Left lung (tissue), 10 donors: ENCODE data around the gene PKIG. TPM values are rescaled to one million over a fixed set of nuclear protein-coding genes. Genes with fewer than 3 reads are reported as not detected.
A peak's percentile ranks its signal among the peaks of the same experiment; 100 is the strongest.
"Not testable (repeated sequence)": the region's sequence is repeated elsewhere in the genome, so short reads cannot be mapped to it uniquely, and the experiment has no call there.

Source experiments
- ATAC-seq: fragments of 200-7000 bp; cut with Tn5 transposase; one replicate; pipeline ENCODE4 v1.9.1; 2020; ENCODE audit warnings: moderate library complexity
- DNase-seq, 4 donors: peaks; one replicate each; pipeline ENCODE4 v3.0.0-alpha.2; 2013 to 2020
- H3K27ac ChIP-seq, 2 donors: fragments of 200-600 bp; sonication (generic) in 1 of 2; one replicate each; pipeline versions ENCODE4 v1.5.0 to v1.8.0; 2020 to 2021
- H3K27me3 ChIP-seq, 2 donors: fragments of 200-600 bp; sonication (generic) in 1 of 2; one replicate each; pipeline versions ENCODE4 v1.5.0 to v1.8.0; 2020 to 2021
- H3K36me3 ChIP-seq, 2 donors: fragments of 200-600 bp; sonication (generic) in 1 of 2; one replicate each; pipeline versions ENCODE4 v1.5.0 to v1.8.0; 2020 to 2021
- H3K4me1 ChIP-seq, 2 donors: fragments of 200-600 bp; one replicate each; pipeline ENCODE4 v1.8.0; 2021
- H3K4me3 ChIP-seq, 2 donors: fragments of 200-600 bp; sonication (generic) in 1 of 2; one replicate each; pipeline versions ENCODE4 v1.5.0 to v1.8.0; 2020 to 2021; ENCODE audit warnings: mild to moderate bottlenecking in 1 of 2
- H3K9me3 ChIP-seq, 2 donors: fragments of 200-600 bp; sonication (generic) in 1 of 2; one replicate each; pipeline versions ENCODE4 v1.5.0 to v1.8.0; 2020 to 2021
- intact Hi-C, 2 donors: fragments of 100-400 bp; cut with DNase I; formaldehyde crosslinking; loops; one replicate each; pipeline versions ENCODE4 v1.11.2 to v1.14.2; 2022
- polyA plus RNA-seq, 6 donors: library from polyadenylated mRNA; unstranded; fragments of 120-200 nt; gene quantifications; one replicate each; pipeline ENCODE4 v1.2.1, GENCODE V29; 2013; ENCODE audit not compliant: insufficient read length in 6 of 6
- total RNA-seq, 2 donors: library from RNA; stranded (reverse); fragmentation: NEBNext Ultra II Directional; extraction: Animal tissue kit (Norgen Biotek cat#: 25700); gene quantifications; one replicate each; pipeline ENCODE4 v1.2.1, GENCODE V29; 2021
- TF ChIP-seq, protein P1 (sequence below), 2 donors: fragments of 200-600 bp; sonication (generic) in 1 of 2; IDR thresholded peaks; one replicate each; pipeline versions ENCODE4 v1.5.0 to v1.8.0; 2021; ENCODE audit warnings: antibody characterized with exemption in 2 of 2
- donor health status: DM: no; HTN: yes; CAD: no.
- donor health status: DM: no; HTN: no; CAD: no.

The PKIG gene
- total and polyA plus RNA-seq, 8 donors: 40.1 to 67.7 (median 55.2) TPM

DNA sequence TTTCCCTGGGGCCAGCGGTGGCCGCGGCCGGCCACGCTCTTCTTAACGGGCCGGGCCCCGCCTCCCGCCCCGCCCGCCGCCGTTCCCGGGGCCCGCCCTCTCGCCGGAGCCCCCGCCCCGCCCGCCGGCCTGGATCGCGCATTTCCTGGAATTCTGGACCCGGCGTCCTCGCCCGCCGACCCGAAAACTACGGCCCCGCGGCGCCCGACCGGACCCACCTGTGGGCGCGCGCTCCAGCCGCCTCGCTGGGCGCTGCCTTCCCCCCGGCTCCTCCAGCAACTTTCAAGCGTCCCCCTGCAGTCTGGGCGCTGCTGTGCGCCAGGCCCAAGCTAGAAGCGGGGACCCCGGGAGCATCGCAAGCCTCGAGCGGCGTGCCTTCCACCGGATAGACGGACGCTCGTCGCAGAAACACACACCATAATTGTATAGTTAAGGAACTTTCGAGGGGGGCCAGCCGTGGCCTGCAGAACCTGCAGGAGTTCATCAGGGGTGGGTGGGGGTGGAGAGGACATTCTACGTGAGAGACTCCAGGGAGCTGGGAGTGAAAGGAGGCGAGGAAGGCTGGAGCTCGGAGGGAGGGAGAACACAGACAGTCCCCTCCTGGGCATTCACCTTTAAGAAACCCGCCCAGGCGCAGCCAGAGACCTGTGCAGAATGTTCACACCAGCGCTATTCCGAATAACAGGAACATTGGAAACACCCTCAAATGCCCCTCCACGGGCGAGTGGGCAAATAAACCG is 69.5 kb downstream of the PKIG start, which contains the start of gene ADA:
Gene ADA, minus strand, starts transcription at position 16 of the 740 bp plus-strand sequence. CDS start 92 bp downstream, outside the sequence.
- TF ChIP-seq, protein P1, sequence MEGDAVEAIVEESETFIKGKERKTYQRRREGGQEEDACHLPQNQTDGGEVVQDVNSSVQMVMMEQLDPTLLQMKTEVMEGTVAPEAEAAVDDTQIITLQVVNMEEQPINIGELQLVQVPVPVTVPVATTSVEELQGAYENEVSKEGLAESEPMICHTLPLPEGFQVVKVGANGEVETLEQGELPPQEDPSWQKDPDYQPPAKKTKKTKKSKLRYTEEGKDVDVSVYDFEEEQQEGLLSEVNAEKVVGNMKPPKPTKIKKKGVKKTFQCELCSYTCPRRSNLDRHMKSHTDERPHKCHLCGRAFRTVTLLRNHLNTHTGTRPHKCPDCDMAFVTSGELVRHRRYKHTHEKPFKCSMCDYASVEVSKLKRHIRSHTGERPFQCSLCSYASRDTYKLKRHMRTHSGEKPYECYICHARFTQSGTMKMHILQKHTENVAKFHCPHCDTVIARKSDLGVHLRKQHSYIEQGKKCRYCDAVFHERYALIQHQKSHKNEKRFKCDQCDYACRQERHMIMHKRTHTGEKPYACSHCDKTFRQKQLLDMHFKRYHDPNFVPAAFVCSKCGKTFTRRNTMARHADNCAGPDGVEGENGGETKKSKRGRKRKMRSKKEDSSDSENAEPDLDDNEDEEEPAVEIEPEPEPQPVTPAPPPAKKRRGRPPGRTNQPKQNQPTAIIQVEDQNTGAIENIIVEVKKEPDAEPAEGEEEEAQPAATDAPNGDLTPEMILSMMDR (IDR thresholded peaks at IDR 0.05): no peak
- Histone ChIP-seq H3K36me3 (no peaks in the 10 kb centered on the region), H3K27me3 (no peaks in the 10 kb centered on the region), H3K4me3 (peak within 1 kb of the TSS; percentile 71 to 81), H3K27ac (peak within 1 kb of the TSS; percentile 73 to 84), H3K9me3 (no peaks in the 10 kb centered on the region), H3K4me1 (peaks cover 5 to 61% of the 10 kb centered on the region in 2 donors)
- DNase-seq (peak; percentile 47 to 91 (median 60)), ATAC-seq (peak; percentile 89)
- intact Hi-C loops: no loop called here

DNA sequence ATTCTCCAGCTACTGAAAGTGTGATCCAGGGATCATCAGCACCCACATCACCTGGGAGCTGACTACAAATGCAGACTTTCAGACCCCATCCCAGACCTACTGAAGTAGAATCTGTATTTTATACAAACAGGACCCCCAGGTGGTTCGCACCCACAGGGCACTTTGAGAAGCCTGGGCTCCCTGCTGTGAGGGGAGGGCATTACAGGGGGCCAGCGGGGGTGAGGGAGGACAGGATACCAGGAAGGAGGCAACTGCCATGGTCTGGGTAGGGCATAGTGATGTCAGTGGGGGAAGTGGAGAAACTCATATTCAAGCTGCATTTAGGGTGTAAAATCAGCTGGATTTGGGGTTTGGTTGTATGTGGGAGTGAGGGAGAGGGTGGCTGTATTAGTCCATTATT is 71.2 kb downstream of the PKIG start:
- TF ChIP-seq, protein P1 (IDR thresholded peaks at IDR 0.05): no peak
- Histone ChIP-seq H3K36me3 (no peaks in the 10 kb centered on the region), H3K27ac (no peak overlapping the region), H3K4me3 (no peak overlapping the region), H3K4me1 (peaks cover 5 to 44% of the 10 kb centered on the region in 2 donors), H3K9me3 (peaks cover 0 to 3% of the 10 kb centered on the region in 2 donors), H3K27me3 (no peaks in the 10 kb centered on the region)
- ATAC-seq (no peak), DNase-seq (no peak)
- intact Hi-C loops: no loop called here

DNA sequence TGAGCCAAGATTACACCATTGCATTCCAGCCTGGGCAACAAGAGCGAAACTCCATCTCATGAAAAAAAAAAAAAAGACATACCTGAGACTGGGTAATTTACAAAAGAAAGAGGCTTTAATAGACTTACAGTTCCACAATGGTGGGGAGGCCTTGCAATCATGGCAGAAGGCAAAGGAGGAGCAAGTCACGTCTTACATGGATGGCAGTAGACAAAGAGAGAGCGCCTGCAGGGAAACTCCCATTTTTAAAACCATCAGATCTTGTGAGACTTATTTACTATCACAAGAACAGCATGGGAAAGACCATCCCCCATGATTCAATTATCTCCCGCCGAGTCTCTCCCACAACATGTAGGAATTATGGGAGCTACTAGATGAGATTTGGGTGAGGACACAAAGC is 71.8 kb downstream of the PKIG start:
- H3K9me3 ChIP-seq, H3K4me3 ChIP-seq, H3K27me3 ChIP-seq, DNase-seq, H3K27ac ChIP-seq, intact Hi-C loops, H3K36me3 ChIP-seq, ATAC-seq: not testable (repeated sequence)
- peaks cover 5 to 37% of the 10 kb centered on the region in 2 donors for H3K4me1 ChIP-seq

DNA sequence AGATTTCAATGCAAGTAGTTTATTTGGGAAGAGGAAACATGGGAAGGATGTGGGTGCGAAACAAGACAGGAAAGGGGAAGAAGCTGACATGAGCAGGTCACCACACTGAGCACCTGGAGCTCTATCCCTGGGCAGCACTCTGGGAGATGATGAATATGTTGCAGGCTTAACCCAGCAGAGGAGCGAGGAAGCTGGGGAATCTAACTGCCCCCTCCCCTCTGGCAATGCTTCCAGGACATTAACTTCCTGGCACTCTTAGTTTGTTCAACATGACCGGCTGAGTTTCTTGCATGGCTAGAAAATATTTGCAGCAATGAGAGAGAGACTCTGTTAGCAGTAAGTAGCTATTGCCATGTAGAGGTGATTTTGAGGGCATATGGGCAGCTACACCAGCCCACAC is 74.1 kb downstream of the PKIG start:
- Histone ChIP-seq H3K9me3 (peaks cover 0 to 3% of the 10 kb centered on the region in 2 donors), H3K36me3 (no peaks in the 10 kb centered on the region), H3K4me1 (peaks cover 0 to 20% of the 10 kb centered on the region in 2 donors), H3K27ac (no peak overlapping the region), H3K4me3 (no peak overlapping the region), H3K27me3 (no peaks in the 10 kb centered on the region)
- DNase-seq (no peak), ATAC-seq (no peak)
- TF ChIP-seq, protein P1 (IDR thresholded peaks at IDR 0.05): no peak
- intact Hi-C loops: no loop called here

DNA sequence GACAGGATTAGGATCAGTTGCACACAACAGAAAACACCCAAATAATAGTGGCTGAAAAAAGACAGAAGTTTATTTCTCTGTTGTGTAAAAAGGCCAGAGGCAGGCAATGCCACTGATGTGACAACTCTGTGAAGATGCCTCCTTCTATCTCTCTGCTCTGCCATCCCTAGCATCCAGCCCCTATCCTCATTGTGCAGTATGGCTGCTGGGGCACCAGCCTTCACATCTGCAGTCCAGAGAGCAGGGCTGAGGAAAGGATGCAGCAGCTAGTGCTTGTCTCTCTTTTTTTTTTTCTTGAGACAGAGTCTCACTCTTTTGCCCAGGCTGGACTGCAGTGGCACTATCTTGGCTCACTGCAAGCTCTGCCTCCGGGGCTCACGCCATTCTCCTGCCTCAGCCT is 75.5 kb downstream of the PKIG start:
- no peak overlapping the region for H3K27ac ChIP-seq
- ATAC-seq (no peak), DNase-seq (no peak)
- TF ChIP-seq, protein P1 (IDR thresholded peaks at IDR 0.05): no peak
- intact Hi-C loops: no loop called here
- H3K4me1 ChIP-seq: peaks cover 0 to 13% of the 10 kb centered on the region in 2 donors
- peaks cover 0 to 3% of the 10 kb centered on the region in 2 donors for H3K9me3 ChIP-seq
- H3K36me3 ChIP-seq: no peaks in the 10 kb centered on the region
- no peak overlapping the region for H3K4me3 ChIP-seq
- no peaks in the 10 kb centered on the region for H3K27me3 ChIP-seq
